ENCODE results near the gene OMA1.
A peak's percentile ranks its signal among the peaks of the same experiment; 100 is the strongest.
"Not testable (repeated sequence)": the region's sequence is repeated elsewhere in the genome, so short reads cannot be mapped to it uniquely, and the experiment has no call there.

OMA1 gene

DNA sequence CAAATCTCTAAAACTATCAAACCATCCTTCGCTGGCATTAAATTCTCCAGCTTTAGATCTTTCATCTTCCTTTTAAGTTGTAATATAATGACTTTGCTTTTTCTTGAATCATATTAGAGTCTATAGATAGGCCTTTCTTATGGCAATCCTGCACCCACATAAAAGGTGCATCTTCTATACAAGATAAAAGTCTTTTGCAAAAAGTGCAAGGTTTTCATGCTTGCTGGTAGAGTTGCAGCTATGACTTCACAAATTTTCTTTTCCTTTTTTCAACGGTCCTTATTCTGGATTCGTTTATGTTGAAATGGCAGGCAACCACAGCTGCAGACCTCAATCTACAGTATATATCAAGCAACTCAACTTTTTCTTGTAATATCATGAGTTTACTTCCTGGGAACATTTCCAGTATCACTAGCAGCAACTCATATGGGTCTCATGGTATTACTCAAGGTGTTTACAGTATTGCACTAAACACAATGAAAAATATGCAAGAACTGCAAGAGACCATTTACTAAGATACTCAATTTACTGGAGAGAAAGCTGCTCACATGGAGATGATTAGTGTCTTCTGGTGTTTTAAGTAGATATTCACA lies 22.1 kb downstream of the OMA1 start:
- DNase-seq = no peak

DNA sequence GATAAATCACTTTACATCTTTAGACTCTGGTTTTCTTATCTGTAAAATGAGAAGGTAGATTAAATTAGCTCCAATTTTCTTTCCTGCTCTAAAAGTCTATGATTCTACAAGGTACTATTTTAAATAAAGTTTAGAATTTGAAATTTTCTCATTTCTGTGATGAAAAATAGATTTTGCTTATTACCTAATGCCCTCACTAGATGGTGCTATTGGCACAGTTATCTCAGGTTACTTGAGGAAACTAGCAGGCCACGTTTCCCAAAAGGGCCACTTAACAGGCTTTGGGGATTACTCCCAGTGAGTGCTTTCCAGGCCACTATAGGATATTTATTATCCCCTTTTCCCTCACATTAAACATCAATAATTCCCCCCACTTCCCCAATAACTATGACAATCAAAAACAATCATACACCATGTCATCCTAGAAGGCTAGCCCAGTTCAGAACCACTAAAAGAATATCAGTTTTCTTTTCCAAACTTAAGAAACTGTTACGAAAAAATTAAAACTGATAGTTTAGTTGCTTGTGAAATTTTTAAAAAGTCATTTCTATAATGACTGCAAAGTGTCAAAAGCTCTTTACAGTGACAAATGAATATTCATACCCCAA lies 30.6 kb downstream of the OMA1 start:
- peak; percentile 37 to 81 for DNase-seq

GRCh38 chr1:58513956-58514355 lies 32.6 kb downstream of the OMA1 start:
- no peak for DNase-seq

GRCh38 chr1:58508629-58509028 lies 37.9 kb downstream of the OMA1 start:
- no peak for DNase-seq

GRCh38 chr1:58505286-58505685 lies 41.2 kb downstream of the OMA1 start:
- no peak for DNase-seq

- DNase-seq = no peak
Observed at GRCh38 chr1:58502519-58502918, 44.0 kb downstream of the OMA1 start.

GRCh38 chr1:58500043-58500442 lies 46.5 kb downstream of the OMA1 start:
- peak; percentile 36 to 44 for DNase-seq

DNA sequence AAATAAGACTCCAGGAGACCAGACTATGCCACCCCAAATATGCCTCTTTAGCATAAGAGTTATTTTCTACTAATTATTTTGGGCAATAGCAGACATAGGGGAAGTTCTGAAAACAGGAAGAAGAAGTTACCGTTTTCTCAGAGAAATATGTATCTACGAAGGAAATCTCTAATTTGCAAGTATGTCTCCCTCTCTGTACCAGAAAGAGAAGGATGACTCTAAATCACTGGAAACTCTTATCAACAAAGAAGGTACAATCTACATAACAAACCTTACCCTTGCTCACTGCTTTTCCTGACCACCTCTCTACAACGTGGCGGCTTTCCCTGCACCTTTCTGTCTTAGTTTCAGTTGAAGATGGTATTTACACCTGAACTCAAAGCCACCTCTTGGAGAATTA lies 49.0 kb downstream of the OMA1 start:
- DNase-seq = no peak

DNA sequence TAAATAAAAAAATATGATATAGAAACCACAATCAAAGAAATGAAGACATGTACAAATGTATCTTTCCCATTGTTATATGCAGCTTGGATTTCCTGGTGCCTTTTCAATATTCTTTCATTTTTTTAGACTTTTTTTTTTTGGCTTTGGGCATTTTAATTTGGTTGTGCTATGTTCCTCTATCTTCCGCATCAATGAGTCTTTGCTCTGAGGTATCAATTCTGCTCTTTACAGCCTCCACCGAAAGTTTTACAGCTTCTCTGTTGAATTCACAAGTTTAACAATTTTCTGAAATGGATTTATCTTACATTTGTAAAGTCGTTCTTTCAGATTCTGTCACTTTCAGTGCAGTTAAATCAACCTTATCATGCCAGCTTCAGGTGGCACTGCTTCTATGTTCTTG lies 50.5 kb downstream of the OMA1 start:
- DNase-seq = no peak

GRCh38 chr1:58488914-58489313 lies 57.6 kb downstream of the OMA1 start:
- DNase-seq = not testable (repeated sequence)

GRCh38 chr1:58487002-58487401 lies 59.5 kb downstream of the OMA1 start:
- no peak for DNase-seq

DNA sequence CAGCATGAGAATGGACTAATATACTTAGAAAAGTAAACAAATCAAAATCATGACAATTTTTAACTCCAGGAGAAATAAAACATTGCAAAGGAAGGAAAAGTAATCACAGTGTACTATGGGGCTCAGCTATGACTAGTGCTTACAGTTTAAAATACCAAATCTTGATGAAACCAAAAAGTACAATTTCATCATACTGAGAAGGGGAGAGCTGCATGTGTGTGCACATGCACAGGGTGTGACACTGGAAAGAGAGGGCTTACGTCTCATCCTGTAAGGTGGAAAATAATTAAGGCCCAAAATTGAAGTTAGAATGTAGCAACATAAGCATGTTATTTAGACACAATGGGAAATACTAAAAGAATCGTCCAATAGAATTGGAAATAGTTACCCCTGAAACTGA lies 64.6 kb downstream of the OMA1 start:
- no peak for DNase-seq

DNA sequence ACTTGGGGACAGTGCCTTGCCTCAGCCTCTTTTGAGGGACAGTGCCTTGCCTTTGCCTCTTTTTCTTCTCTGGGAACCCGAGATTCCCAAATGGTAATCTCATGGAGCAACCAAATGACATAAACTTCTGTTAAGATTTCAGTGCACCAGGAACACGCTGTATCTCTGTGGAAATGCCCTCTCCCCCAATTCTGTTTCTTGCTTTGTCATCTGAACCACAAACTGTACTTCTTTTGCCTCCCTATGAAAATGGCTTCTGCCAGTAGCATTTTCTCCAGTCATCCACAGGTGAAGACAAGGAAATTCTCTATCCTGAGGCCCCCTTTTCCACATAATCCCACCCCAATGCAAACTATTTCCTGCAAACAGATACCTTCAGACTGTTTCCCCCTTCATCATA lies 66.3 kb downstream of the OMA1 start:
- no peak for DNase-seq

GRCh38 chr1:58477390-58477789 lies 69.1 kb downstream of the OMA1 start:
- no peak for DNase-seq

DNA sequence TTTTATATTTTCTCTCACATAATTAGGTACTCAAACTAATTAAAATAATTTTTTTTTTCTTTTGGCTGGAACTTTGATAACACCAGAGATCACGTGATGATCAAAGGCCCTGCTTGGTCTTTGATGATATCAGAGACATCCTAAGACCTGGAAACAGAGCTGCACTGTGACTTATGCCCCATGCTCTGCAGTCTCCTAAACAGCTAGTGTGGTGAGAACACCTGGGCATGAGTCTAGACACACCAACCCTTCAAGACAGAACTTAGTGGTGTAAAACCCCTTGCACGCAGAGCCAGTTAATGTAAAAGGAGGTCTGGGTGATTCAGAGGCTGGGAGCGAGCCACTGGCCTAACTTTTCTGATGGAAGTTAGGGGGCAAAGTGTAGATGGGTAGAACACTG lies 70.3 kb downstream of the OMA1 start:
- no peak for DNase-seq

DNA sequence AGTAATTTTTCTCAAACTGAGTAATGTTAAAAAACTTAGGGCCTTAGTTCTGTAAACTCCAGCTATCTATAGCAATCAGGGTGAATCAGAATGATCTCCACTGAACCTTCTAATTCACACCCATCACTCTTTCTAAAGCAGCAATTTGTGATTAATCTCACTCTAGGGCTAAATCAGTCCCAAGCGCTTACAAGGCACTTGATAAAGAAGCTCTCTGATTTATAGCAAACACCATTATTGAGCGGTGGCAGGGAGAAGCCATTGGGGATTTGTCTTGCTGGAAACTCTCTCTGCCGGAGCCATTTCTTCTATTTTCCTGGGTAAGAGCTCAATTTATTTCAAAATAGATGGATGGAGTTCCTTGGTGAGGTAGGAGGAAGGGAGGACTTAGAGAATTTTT lies 77.0 kb downstream of the OMA1 start:
- DNase-seq = no peak

DNA sequence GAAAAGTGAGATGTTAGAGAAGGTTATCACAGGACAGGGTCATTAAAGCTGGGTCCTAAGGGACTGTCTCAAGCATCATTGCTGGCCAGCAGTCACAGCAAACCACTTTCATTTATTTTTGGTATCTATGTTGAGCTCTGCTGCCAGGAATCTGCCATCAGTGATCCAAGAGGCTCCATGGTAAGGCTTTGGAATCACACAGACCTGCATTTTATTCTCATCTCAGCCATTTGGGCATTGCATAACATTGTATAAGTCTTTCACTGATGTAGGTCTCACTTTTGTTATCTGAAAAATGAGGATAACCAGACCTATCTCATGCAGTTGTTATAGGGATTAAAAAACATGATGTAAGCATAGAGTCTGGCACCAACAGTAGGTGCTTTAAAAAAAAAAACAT lies 77.5 kb downstream of the OMA1 start:
- DNase-seq = no peak

DNA sequence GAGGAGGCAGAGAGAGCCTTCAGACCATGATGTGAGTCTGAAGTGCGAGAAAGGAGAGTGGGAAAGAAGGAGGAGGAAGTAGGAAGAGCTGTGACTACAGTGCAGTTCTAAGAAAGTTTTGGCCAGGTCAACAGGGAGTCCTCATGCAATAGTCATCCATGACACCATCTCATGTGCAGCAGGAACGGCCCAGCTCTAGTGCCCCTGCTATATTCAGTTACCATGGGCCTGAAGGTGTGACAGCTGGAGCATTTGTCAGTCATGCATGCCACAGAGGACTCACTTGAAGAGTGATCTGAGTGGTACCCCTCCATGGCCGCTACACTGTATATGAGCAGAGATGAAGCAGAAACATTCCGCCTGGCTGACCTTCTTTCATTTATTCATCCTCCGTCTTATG lies 77.9 kb downstream of the OMA1 start:
- no peak for DNase-seq

- DNase-seq = no peak
Observed at GRCh38 chr1:58466630-58467241, 79.8 kb downstream of the OMA1 start.

- no peak for DNase-seq
Observed at GRCh38 chr1:58465825-58466629, 80.5 kb downstream of the OMA1 start.

DNA sequence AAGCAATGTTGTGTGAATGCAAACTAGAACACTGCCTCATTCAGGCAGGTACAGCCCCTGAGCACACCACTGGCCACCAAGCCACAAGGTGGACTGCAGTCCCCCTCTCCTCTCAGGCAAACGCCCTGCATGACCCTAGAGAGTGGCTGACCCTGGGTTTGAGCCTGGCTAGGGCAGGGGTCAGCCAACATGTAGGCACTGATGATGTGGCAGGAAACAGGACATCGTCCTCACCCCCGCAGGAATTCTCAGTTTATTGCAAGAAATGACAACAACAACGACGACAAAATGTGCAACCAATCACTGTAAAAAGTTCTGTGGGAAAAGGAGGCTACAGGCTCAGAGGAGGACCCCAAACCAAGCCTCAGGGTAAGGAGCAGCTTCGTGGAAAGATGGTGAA lies 81.3 kb downstream of the OMA1 start:
- DNase-seq = no peak

DNA sequence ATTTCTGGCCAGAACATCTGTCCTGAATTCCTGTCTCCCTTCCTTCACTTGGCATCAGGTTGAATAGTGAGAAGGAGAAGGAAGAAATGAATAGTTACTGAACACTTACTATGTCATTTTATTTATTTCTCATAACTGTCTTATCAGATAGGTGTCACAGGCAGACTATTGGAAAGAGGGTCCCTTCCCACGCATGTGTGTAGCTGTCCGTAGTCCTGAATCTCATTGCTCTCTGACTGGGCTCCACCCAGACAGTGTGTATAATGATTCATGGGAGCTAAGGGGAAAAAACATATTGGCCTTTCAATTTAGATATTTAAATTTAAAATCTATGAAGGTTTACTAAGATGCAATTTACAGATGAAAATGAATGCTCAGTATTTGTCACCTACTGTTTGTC lies 86.1 kb downstream of the OMA1 start:
- DNase-seq = no peak

DNA sequence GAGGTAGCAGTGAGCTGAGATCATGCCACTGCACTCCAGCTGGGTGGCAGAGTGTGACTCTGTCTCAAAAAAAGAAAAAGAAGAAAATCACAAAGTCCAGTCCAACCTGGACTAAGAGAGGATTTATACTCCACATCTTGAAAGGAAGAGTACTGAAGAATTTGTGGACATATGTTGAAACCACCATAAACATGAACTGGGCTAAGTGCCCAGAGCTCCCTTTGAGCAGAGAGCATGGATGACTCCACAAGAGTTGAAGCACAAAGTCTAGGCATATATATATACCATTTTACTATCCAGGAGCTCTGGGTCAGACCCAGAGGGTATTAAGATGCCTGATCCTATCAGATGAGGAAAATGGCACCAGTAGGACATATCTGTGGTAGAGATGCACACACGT lies 86.6 kb downstream of the OMA1 start:
- no peak for DNase-seq

DNA sequence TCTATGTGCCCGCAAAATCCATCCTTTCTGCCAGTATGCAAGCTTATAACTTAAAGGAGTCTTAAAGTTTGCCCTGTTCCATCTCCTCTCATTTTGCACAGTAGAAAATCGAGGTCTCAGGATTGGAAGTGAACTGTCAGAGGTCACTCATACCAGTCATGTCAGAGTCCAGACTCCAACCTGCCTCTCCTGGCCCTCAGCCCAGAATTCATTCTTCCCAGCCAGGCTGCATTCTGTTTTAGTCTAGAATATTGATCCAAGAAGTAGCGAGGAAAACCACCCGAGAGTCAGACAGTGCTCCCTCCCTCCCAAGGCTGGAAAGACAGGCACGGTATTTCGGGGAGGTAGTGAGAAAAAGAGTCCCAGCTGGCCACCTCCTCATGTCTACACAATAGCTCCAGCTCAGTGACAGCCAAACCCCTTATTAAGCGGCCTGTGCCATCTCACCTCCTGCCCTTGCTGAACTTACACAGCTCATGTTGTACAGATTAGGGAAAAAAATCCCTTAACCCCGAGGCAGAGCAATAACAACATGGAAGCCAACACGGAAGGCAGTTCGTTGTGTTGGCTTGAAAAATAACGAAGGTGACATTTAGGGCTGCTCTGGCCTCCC lies 89.4 kb downstream of the OMA1 start:
- no peak for DNase-seq

Measured in SHP77 (cell line).